Body of pancreas (tissue), 4 donors: ENCODE measurements around the gene ZSWIM3.

Source experiments
- POLR2A ChIP-seq, 3 donors: fragments of 450-650 bp; IDR thresholded peaks; one replicate each; pipeline ENCODE4 v1.6.1; 2016; ENCODE audit warnings: antibody characterized with exemption in 3 of 3, mild to moderate bottlenecking in 2 of 3
- TF ChIP-seq, protein P1 (sequence below), 7 experiments: fragments of 450-650 bp in 4 of 7; fragments of 200-600 bp in 3 of 7; sonication (generic) in 3 of 7; IDR thresholded peaks; one replicate each; pipeline ENCODE4 v1.5.1; 2016 to 2019; ENCODE audit warnings: antibody characterized with exemption in 7 of 7

DNA sequence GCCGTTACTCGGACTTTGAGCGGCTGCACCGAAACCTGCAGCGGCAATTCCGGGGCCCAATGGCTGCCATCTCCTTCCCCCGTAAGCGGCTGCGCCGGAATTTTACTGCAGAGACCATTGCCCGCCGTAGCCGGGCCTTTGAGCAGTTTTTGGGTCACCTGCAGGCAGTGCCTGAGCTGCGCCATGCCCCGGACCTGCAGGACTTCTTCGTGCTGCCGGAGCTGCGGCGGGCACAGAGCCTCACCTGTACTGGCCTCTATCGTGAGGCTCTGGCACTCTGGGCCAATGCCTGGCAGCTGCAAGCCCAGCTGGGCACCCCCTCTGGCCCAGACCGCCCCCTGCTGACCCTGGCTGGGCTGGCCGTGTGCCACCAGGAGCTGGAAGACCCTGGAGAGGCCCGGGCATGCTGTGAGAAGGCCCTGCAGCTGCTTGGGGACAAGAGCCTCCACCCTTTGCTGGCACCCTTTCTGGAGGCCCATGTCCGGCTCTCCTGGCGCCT is 16.7 kb upstream of the ZSWIM3 start:
- TF ChIP-seq, protein P1, sequence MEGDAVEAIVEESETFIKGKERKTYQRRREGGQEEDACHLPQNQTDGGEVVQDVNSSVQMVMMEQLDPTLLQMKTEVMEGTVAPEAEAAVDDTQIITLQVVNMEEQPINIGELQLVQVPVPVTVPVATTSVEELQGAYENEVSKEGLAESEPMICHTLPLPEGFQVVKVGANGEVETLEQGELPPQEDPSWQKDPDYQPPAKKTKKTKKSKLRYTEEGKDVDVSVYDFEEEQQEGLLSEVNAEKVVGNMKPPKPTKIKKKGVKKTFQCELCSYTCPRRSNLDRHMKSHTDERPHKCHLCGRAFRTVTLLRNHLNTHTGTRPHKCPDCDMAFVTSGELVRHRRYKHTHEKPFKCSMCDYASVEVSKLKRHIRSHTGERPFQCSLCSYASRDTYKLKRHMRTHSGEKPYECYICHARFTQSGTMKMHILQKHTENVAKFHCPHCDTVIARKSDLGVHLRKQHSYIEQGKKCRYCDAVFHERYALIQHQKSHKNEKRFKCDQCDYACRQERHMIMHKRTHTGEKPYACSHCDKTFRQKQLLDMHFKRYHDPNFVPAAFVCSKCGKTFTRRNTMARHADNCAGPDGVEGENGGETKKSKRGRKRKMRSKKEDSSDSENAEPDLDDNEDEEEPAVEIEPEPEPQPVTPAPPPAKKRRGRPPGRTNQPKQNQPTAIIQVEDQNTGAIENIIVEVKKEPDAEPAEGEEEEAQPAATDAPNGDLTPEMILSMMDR (IDR thresholded peaks at IDR 0.05): no peak
- no peak for TF ChIP-seq POLR2A (IDR thresholded peaks at IDR 0.05)
